Tibial artery (tissue), 4 donors: ENCODE measurements around the gene ZFYVE21.

Experiments used
- DNase-seq, 2 donors: peaks; one replicate each; pipeline ENCODE4 v3.0.0-alpha.2; 2019
- H3K27ac ChIP-seq, 2 donors: fragments of 200-600 bp; sonication (generic) in 1 of 2; 1 replicate in 1 of 2; 2 replicates in 1 of 2; pipeline ENCODE4 v1.5.1; 2018 to 2019; ENCODE audit warnings: mild to moderate bottlenecking in 1 of 2
- H3K27me3 ChIP-seq, 2 donors: fragments of 200-600 bp; sonication (generic) in 1 of 2; one replicate each; pipeline versions ENCODE4 v1.5.1 to v1.6.0; 2016 to 2019
- H3K36me3 ChIP-seq, 3 donors: fragments of 200-600 bp; sonication (generic) in 2 of 3; one replicate each; pipeline ENCODE4 v1.5.1; 2016 to 2019; ENCODE audit warnings: mild to moderate bottlenecking in 2 of 3
- H3K4me1 ChIP-seq, 4 donors: fragments of 200-600 bp; sonication (generic) in 2 of 4; 1 replicate in 3 of 4; 2 replicates in 1 of 4; pipeline ENCODE4 v1.5.1; 2016 to 2019
- H3K4me3 ChIP-seq, 2 donors: fragments of 200-600 bp; sonication (generic) in 1 of 2; 1 replicate in 1 of 2; 2 replicates in 1 of 2; pipeline ENCODE4 v1.5.1; 2018 to 2019; ENCODE audit warnings: mild to moderate bottlenecking in 2 of 2
- H3K9me3 ChIP-seq, 3 donors: fragments of 200-600 bp; sonication (generic) in 1 of 3; one replicate each; pipeline ENCODE4 v1.5.1; 2016 to 2019
- CTCF ChIP-seq, 2 experiments: fragments of 200-600 bp in 1 of 2; fragments of 450-650 bp in 1 of 2; IDR thresholded peaks; one replicate each; pipeline ENCODE4 v1.5.1; 2017 to 2019; ENCODE audit warnings: antibody characterized with exemption in 2 of 2, mild to moderate bottlenecking in 1 of 2, moderate library complexity in 1 of 2
- intact Hi-C: fragments of 100-400 bp; cut with DNase I; formaldehyde crosslinking; loops from one replicate; pipeline ENCODE4 v1.15.0; 2023; ENCODE audit warnings: low total_unique reads

ZFYVE21 gene

DNA sequence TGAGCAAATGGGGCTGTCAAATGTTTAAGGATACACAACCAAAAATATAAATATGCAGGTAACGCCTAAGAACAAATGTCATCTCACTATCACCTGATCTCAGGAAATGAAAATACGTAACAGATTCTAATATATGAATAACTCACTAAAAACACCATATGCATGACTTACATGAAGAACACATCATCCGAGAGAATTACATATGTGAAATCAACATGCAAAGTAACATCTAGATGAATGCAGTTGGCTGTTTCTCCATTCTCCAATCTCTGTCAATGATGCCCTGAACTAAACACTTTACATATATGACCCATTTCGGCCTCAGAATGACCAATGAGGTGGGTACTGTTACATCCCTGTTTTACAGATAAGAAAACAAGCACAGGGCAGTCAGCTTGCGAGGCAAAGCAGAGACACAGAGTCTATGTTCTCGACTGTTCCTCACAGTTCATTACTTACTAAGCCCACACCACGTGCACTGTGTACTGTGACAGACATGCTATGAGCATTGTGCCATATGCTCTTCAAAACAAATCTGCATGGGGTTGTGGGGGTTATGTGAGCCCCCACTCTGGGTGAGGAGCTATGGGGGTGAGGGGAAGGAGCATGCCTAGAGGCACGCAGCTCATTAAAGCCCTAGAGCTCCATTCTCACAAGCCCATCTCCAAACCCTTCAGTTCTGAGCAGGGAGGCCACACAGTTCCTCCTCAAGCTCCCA, 42.6 kb downstream of the ZFYVE21 start:
- H3K36me3 ChIP-seq: peaks cover 0 to 6% (median 0%) of the 10 kb centered on the region in 3 donors
- no peaks in the 10 kb centered on the region for H3K4me1 ChIP-seq
- TF ChIP-seq CTCF (IDR thresholded peaks at IDR 0.05): no peak
- no peaks in the 10 kb centered on the region for H3K27me3 ChIP-seq
- no peak overlapping the region for H3K4me3 ChIP-seq
- intact Hi-C loops: no loop called here
- H3K27ac ChIP-seq: no peak overlapping the region
- no peak for DNase-seq
- no peaks in the 10 kb centered on the region for H3K9me3 ChIP-seq

GRCh38 chr14:103762036-103762435, 46.4 kb downstream of the ZFYVE21 start:
- Histone ChIP-seq H3K27me3 (no peaks in the 10 kb centered on the region), H3K36me3 (peaks cover 0 to 8% (median 8%) of the 10 kb centered on the region in 3 donors), H3K27ac (no peak overlapping the region), H3K4me3 (no peak overlapping the region), H3K9me3 (no peaks in the 10 kb centered on the region), H3K4me1 (no peaks in the 10 kb centered on the region)
- TF ChIP-seq CTCF (IDR thresholded peaks at IDR 0.05): no peak
- DNase-seq: no peak
- intact Hi-C loops: no loop called here

DNA sequence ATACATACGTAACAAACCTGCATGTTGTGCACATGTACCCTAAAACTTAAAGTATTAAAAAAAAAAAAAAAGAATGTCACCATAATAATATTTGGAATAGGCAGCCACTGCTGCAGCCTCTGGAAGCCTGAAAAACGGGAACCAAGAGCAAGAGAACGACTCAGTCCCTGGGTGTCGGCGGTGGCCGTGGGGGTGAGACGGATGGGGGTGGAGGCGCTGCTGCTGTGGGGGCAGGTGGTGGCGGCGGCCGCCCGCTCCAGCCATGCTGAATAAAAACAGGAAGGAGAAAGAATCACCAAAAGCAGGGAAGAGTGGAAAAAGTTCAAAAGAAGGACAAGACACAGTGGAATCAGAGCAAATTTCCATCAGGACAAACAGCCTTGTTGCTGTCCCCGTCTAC, 46.9 kb downstream of the ZFYVE21 start:
- intact Hi-C loops: no loop called here
- H3K4me1 ChIP-seq: no peaks in the 10 kb centered on the region
- DNase-seq: no peak
- no peaks in the 10 kb centered on the region for H3K9me3 ChIP-seq
- H3K4me3 ChIP-seq: no peak overlapping the region
- no peak overlapping the region for H3K27ac ChIP-seq
- no peak for TF ChIP-seq CTCF (IDR thresholded peaks at IDR 0.05)
- no peaks in the 10 kb centered on the region for H3K27me3 ChIP-seq
- H3K36me3 ChIP-seq: peaks cover 0 to 8% (median 8%) of the 10 kb centered on the region in 3 donors

GRCh38 chr14:103763730-103764488, 48.3 kb downstream of the ZFYVE21 start:
- intact Hi-C loops: no loop called here
- no peak for TF ChIP-seq CTCF (IDR thresholded peaks at IDR 0.05)
- Histone ChIP-seq H3K36me3 (peaks cover 0 to 8% (median 8%) of the 10 kb centered on the region in 3 donors), H3K9me3 (no peaks in the 10 kb centered on the region), H3K4me1 (no peaks in the 10 kb centered on the region), H3K4me3 (no peak overlapping the region), H3K27me3 (no peaks in the 10 kb centered on the region), H3K27ac (no peak overlapping the region)
- no peak for DNase-seq

- no peak for DNase-seq
- peaks cover 0 to 8% (median 8%) of the 10 kb centered on the region in 3 donors for H3K36me3 ChIP-seq
- no peaks in the 10 kb centered on the region for H3K4me1 ChIP-seq
- no peaks in the 10 kb centered on the region for H3K9me3 ChIP-seq
- H3K27me3 ChIP-seq: no peaks in the 10 kb centered on the region
- no peak for TF ChIP-seq CTCF (IDR thresholded peaks at IDR 0.05)
- no peak overlapping the region for H3K27ac ChIP-seq
- H3K4me3 ChIP-seq: no peak overlapping the region
- intact Hi-C loops: no loop called here
These were observed 49.9 kb downstream of the ZFYVE21 start for GRCh38 chr14:103765526-103765925.
